HG03159 (cell line): ENCODE measurements around the gene NDUFA11.

ENCODE experiments used
- ATAC-seq: cut with Tn5 transposase; IDR thresholded peaks from one replicate; pipeline ENCODE4 v1.9.1; 2021; ENCODE audit warnings: mild to moderate bottlenecking, moderate library complexity; ENCODE audit not compliant: unreplicated experiment

Gene NDUFA11

GRCh38 chr19:5903624-5904351, at the start of gene NDUFA11:
TSS of gene NDUFA11 (minus strand) at chr19:5903790. CDS start at chr19:5903708, 82 bp downstream.
- peak; percentile 35 for ATAC-seq

- ATAC-seq, result no peak
Observed at GRCh38 chr19:5953030-5953589, 49.5 kb upstream of the NDUFA11 start.

GRCh38 chr19:5952193-5953029, 48.8 kb upstream of the NDUFA11 start:
- ATAC-seq, result no peak

- no peak for ATAC-seq
Observed at GRCh38 chr19:5951338-5951861, 47.8 kb upstream of the NDUFA11 start.

GRCh38 chr19:5950741-5951140, 47.2 kb upstream of the NDUFA11 start:
- no peak for ATAC-seq

GRCh38 chr19:5949792-5950305, 46.3 kb upstream of the NDUFA11 start:
- no peak for ATAC-seq

GRCh38 chr19:5948752-5949564, 45.4 kb upstream of the NDUFA11 start:
- ATAC-seq, result no peak

- ATAC-seq, result no peak
Observed at GRCh38 chr19:5947435-5947834, 43.8 kb upstream of the NDUFA11 start.

- ATAC-seq, result no peak
Observed at GRCh38 chr19:5943623-5944022, 40.0 kb upstream of the NDUFA11 start.

GRCh38 chr19:5943045-5943444, 39.5 kb upstream of the NDUFA11 start:
- ATAC-seq, result no peak

- no peak for ATAC-seq
Observed at GRCh38 chr19:5941673-5942072, 38.1 kb upstream of the NDUFA11 start.

GRCh38 chr19:5940260-5941208, 36.9 kb upstream of the NDUFA11 start:
- ATAC-seq, result no peak

GRCh38 chr19:5937550-5937949, 34.0 kb upstream of the NDUFA11 start:
- no peak for ATAC-seq

GRCh38 chr19:5936292-5936592, 32.7 kb upstream of the NDUFA11 start:
- no peak for ATAC-seq

GRCh38 chr19:5935473-5936291, 32.1 kb upstream of the NDUFA11 start:
- no peak for ATAC-seq

GRCh38 chr19:5934774-5935472, 31.3 kb upstream of the NDUFA11 start:
- no peak for ATAC-seq

- no peak for ATAC-seq
Observed at GRCh38 chr19:5934069-5934401, 30.4 kb upstream of the NDUFA11 start.

- no peak for ATAC-seq
Observed at GRCh38 chr19:5933391-5934068, 29.9 kb upstream of the NDUFA11 start.
